Panc1 (cell line): ENCODE data around the gene PPM1L. TPM values are rescaled to one million over a fixed set of nuclear protein-coding genes. Genes with fewer than 3 reads are reported as not detected.

Experiments used
- ATAC-seq: fragments of 200-7000 bp; cut with Tn5 transposase; 2 replicates; pipeline ENCODE4 v1.9.1; 2020; ENCODE audit warnings: mild to moderate bottlenecking, moderate library complexity
- BruUV-seq: library from RNA; stranded (reverse); fragments of 400-500 nt; replicated peaks from 2 replicates; lab custom pipeline; 2021; lab: Mats Ljungman, UMichigan
- CTCF ChIA-PET: fragments of 300-600 bp; sonication (Branson Sonifier 250); formaldehyde crosslinking; loops from one replicate; lab custom pipeline; 2022; ENCODE audit warnings: antibody characterized with exemption; lab: Charles Lee
- POLR2A ChIA-PET: fragments of 300-600 bp; sonication (Branson Sonifier 250); formaldehyde crosslinking; loops from one replicate; lab custom pipeline; 2022; ENCODE audit warnings: antibody characterized with exemption; lab: Charles Lee
- DNase-seq: peaks from one replicate; pipeline ENCODE4 v3.0.0-alpha.2; 2010; ENCODE audit warnings: low read depth, low spot score
- H3K27ac ChIP-seq: 2 replicates; pipeline ENCODE4 v1.5.1; 2011; ENCODE audit warnings: mild to moderate bottlenecking, low read length, inconsistent platforms
- H3K27me3 ChIP-seq: fragments of 200-500 bp; sonication (Bioruptor generic); 2 replicates; pipeline ENCODE4 v1.6.0; 2014; ENCODE audit warnings: low read length, inconsistent platforms; ENCODE audit not compliant: control insufficient read depth, insufficient read depth
- H3K36me3 ChIP-seq: fragments of 200-500 bp; sonication (Bioruptor generic); 2 replicates; pipeline ENCODE4 v1.5.1; 2014; ENCODE audit warnings: inconsistent platforms, mild to moderate bottlenecking, low read length, moderate library complexity; ENCODE audit not compliant: control insufficient read depth, insufficient read depth
- H3K4me1 ChIP-seq: 2 replicates; pipeline ENCODE4 v1.5.1; 2011; ENCODE audit warnings: inconsistent platforms, mild to moderate bottlenecking, low read length, moderate library complexity; ENCODE audit not compliant: control insufficient read depth, insufficient read depth
- H3K4me3 ChIP-seq, 2 experiments: 2 replicates each; pipeline ENCODE4 v1.5.1; 2011 to 2012; ENCODE audit warnings: low read depth in 2 of 2, low read length in 2 of 2, mild to moderate bottlenecking in 2 of 2, inconsistent platforms in 1 of 2, moderate library complexity in 1 of 2
- H3K9me3 ChIP-seq: fragments of 200-500 bp; sonication (Bioruptor generic); 2 replicates; pipeline ENCODE4 v1.5.1; 2014; ENCODE audit warnings: low read depth, mild to moderate bottlenecking, inconsistent platforms, low read length, moderate library complexity; ENCODE audit not compliant: control insufficient read depth, insufficient read depth
- CTCF ChIP-seq: fragments of 450-650 bp; IDR thresholded peaks from 2 replicates; pipeline ENCODE4 v1.5.1; 2017; ENCODE audit warnings: mild to moderate bottlenecking
- POLR2AphosphoS5 ChIP-seq: IDR thresholded peaks from 2 replicates; pipeline ENCODE4 v1.6.1; 2012; ENCODE audit warnings: mild to moderate bottlenecking, low read depth, low read length, moderate library complexity
- REST ChIP-seq, 2 experiments: IDR thresholded peaks; 2 replicates each; pipeline ENCODE4 v1.6.1; 2011 to 2012; ENCODE audit warnings: low read depth in 2 of 2, control low read depth in 1 of 2, low read length in 1 of 2, mild to moderate bottlenecking in 1 of 2, moderate library complexity in 1 of 2; ENCODE audit not compliant: insufficient read depth in 1 of 2
- SIN3A ChIP-seq: IDR thresholded peaks from 2 replicates; pipeline ENCODE4 v1.6.1; 2012; ENCODE audit warnings: low read depth, mild to moderate bottlenecking, low read length, moderate library complexity, borderline replicate concordance; ENCODE audit not compliant: insufficient read depth
- TCF7L2 ChIP-seq: IDR thresholded peaks from 2 replicates; pipeline ENCODE4 v1.6.1; 2011; ENCODE audit warnings: mild to moderate bottlenecking, low read depth, low read length, inconsistent platforms
- in situ Hi-C: cut with HindIII; loops from 2 replicates; pipeline ENCODE4 v1.10.0; 2016; ENCODE audit warnings: low sequenced_read_pairs, low pct_unique_long_range_greater_than_20kb
- intact Hi-C: fragments of 100-400 bp; cut with micrococcal nuclease; formaldehyde crosslinking; loops from one replicate; pipeline ENCODE4 v1.10.0; 2022; ENCODE audit not compliant: unreplicated experiment
- total RNA-seq: library from RNA; stranded (reverse); gene quantifications from one replicate; pipeline ENCODE4 v1.2.1, GENCODE V29; 2021; ENCODE audit not compliant: unreplicated experiment

The PPM1L gene
- total RNA-seq, 1 experiment from 2014 or later = 23.8 TPM

GRCh38 chr3:161070980-161071663 lies 315.1 kb downstream of the PPM1L start:
- POLR2A ChIA-PET = interaction anchor here (0.6 kb wide), 1 partner anchor 15 kb away, joined by 3 read pairs; no protein-coding TSS in a partner anchor
- TF ChIP-seq TCF7L2 (no peak), CTCF (no peak), REST (IDR thresholded peaks at IDR 0.05; ENCODE audit: insufficient read depth in 1 of 2, low read depth in 2 of 2, low read length in 1 of 2) (no peak), POLR2AphosphoS5 (no peak), SIN3A (no peak)
- Histone ChIP-seq H3K27me3 (no peaks in the 10 kb centered on the region), H3K36me3 (no peaks in the 10 kb centered on the region), H3K27ac (peak overlapping the region; percentile 74), H3K4me1 (peaks cover 27% of the 10 kb centered on the region), H3K9me3 (no peaks in the 10 kb centered on the region), H3K4me3 (no peak overlapping the region)
- BruUV-seq = no TSS peak
- in situ Hi-C loops (no loop called here), intact Hi-C loops (no loop called here)
- DNase-seq = no peak
- CTCF ChIA-PET = no interaction called here
- no peak for ATAC-seq

- DNase-seq = no peak
Measured at GRCh38 chr3:161072211-161072621, 316.2 kb downstream of the PPM1L start.

GRCh38 chr3:161072751-161073150 lies 316.7 kb downstream of the PPM1L start:
- CTCF ChIA-PET = no interaction called here
- ATAC-seq = no peak
- Histone ChIP-seq H3K36me3 (no peaks in the 10 kb centered on the region), H3K9me3 (no peaks in the 10 kb centered on the region), H3K4me3 (no peak overlapping the region), H3K4me1 (peaks cover 27% of the 10 kb centered on the region), H3K27me3 (no peaks in the 10 kb centered on the region), H3K27ac (no peak overlapping the region)
- no peak for TF ChIP-seq TCF7L2
- TF ChIP-seq SIN3A = no peak
- no peak for TF ChIP-seq REST (IDR thresholded peaks at IDR 0.05; ENCODE audit: insufficient read depth in 1 of 2, low read depth in 2 of 2, low read length in 1 of 2)
- TF ChIP-seq CTCF = no peak
- no peak for TF ChIP-seq POLR2AphosphoS5
- intact Hi-C loops (no loop called here), in situ Hi-C loops (no loop called here)
- BruUV-seq = no TSS peak
- no peak for DNase-seq
- POLR2A ChIA-PET = no interaction called here

More at GRCh38 chr3:161072211-161072621, 316.2 kb downstream of the PPM1L start:
- intact Hi-C loops (no loop called here), in situ Hi-C loops (no loop called here)
- H3K27me3 ChIP-seq = no peaks in the 10 kb centered on the region
- peaks cover 27% of the 10 kb centered on the region for H3K4me1 ChIP-seq
- H3K4me3 ChIP-seq = no peak overlapping the region
- H3K27ac ChIP-seq = peak overlapping the region; percentile 50; the same call in 1 of the 2 replicates
- TF ChIP-seq TCF7L2 = no peak
- POLR2A ChIA-PET = no interaction called here
- no peak for ATAC-seq
- CTCF ChIA-PET = no interaction called here
- no TSS peak for BruUV-seq
- no peaks in the 10 kb centered on the region for H3K36me3 ChIP-seq
- H3K9me3 ChIP-seq = no peaks in the 10 kb centered on the region
